ENCODE results near the gene FUBP3.

FUBP3 gene, protein sequence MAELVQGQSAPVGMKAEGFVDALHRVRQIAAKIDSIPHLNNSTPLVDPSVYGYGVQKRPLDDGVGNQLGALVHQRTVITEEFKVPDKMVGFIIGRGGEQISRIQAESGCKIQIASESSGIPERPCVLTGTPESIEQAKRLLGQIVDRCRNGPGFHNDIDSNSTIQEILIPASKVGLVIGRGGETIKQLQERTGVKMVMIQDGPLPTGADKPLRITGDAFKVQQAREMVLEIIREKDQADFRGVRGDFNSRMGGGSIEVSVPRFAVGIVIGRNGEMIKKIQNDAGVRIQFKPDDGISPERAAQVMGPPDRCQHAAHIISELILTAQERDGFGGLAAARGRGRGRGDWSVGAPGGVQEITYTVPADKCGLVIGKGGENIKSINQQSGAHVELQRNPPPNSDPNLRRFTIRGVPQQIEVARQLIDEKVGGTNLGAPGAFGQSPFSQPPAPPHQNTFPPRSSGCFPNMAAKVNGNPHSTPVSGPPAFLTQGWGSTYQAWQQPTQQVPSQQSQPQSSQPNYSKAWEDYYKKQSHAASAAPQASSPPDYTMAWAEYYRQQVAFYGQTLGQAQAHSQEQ

DNA sequence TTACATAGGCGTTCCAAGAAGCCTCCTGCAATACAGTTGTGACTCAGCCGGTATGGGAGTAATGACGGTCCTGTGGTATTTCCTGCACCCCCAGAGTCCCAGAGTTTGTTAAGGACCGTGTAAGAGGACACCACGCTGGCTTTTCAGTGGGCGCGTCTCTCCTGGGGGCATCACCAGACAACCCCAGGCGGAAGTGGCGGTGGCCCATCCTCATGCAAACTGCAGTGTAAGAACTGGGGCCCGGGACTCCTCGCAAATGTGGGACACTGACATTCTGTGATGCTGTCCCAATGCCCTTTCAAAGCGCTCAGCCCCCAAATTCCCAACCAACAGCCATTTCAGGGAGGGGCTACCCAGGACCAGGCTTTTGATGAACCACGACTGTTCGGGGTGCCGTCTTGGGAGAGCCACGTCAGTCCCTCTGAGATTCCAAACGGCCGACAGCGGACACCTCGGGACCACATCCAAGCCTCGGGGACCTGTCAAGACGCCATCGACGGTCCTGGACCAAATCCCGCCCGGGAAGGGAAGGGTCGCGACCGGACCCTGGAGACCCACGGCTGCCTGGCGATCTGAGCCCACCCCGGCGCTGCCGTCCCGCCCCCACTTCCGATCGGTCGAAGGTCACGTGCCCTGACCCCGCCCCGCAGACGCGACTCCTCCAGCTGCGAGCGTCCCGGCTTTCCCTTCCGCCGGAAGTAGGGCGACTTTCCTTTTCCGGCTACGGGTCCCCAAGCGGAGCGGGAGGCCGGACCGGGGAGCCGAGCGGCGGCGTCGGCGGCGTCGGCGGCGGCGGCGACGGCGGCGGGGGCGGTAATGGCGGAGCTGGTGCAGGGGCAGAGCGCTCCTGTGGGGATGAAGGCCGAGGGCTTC is at the start of gene FUBP3:
Gene FUBP3, plus strand, starts transcription at position 713 of the 873 bp plus-strand sequence. Its CDS starts 104 bp downstream, at position 817.
- peak; percentile 87 for DNase-seq

DNA sequence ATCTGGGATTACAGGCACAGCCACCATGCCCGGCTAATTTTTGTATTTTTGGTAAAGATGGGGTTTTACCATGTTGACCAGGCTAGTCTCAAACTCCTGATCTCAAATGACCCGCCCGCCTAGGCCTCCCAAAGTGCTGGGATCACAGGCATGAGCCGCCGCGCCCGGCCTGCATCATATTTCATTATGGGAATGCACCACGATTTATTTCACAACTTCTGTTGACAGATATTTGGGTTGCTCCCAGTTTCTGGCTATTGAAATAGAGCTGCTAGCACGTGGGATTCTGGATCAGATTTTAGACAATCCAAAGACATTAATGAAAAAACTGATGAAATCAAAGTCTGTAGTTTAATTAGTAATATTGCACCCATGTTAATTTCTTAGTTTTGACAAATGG is 48.4 kb upstream of the FUBP3 start:
- no peak for DNase-seq

- no peak for DNase-seq
These were observed 47.7 kb upstream of the FUBP3 start for GRCh38 chr9:130531670-130532069.

DNA sequence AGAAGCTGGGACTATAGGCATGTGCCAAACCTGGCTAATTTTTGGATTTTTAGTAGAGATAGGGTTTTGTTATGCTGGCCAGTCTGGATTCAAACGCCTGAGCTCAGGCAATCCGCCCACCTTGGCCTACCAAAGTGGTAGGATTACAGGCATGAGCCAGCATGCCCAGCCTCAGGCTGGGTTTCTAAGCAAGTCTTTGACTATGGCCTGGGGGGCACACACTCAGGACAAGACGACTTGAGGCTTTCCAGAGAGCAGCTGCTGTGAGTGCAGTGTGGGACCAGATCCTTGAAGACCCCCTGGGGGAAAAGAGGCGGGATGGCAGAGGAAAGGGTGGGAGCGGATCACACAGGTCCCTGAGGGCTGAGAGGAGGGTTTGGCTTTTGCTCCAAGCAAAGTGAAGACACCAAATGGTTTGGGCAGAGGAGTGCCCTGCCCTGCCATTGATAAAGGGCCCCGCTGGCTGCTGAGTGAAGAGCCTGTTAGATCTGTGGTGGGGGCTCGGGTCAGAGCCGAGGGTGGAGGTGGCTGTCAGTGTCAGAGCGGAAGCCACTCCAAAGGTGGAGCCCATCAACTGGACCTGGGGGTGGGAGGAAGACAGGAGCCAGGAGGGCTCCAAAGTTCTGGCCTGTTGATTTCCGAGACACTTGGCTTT is 46.8 kb upstream of the FUBP3 start:
- DNase-seq = no peak

DNA sequence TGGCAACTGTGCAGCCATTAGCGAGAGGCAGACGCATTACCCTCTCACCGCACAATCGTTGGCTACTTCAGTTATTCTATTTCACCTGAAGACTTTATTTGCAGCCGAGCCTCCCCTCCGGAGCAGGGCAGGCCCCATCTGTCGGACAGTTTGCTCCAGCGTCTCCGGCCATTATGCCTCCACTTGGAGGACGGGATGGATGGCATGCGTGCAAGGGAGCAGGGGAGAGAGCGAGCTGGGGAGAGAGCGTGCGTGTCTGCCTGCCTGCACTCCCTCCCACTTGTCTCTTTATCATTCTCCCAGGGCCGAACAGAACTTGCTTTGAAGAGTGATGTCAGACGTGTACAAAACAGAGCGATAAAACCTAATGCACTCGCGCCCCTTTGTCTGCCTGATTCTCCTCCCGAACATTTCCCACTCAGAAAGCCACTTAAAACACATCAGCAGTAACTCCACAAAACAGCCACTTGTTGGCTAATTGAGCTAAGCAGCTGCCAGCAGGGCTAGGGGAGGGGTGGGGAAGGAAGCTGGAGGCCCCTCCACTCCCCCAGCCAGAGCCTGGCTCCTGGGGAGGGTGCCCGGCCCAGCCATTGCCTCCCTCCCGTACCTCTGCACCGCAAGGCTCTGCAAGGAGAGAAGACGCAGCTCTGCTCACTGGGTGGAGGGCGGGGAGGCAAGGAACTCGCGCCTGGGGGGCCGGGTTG is 43.4 kb upstream of the FUBP3 start:
- DNase-seq = no peak

DNA sequence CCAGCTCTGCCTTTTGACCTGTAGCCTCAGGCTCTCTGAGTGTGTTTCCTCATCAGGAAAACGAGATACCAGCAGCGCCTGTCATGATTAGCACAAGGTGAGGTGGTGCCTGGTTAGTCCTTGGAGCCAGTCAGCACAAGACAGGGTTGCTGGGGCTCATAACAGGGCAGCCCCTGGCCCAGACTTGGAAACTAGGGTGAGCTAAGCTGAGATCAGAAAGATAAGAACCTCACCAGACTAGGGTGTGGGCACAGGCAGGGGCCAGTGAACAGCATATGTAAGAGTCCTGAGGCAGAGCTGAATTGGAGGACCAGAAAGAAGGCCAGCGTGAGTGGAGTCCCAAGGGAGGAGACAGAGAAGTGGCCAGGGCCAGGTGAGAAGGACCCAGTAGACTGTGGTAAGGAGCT is 42.7 kb upstream of the FUBP3 start:
- no peak for DNase-seq

DNA sequence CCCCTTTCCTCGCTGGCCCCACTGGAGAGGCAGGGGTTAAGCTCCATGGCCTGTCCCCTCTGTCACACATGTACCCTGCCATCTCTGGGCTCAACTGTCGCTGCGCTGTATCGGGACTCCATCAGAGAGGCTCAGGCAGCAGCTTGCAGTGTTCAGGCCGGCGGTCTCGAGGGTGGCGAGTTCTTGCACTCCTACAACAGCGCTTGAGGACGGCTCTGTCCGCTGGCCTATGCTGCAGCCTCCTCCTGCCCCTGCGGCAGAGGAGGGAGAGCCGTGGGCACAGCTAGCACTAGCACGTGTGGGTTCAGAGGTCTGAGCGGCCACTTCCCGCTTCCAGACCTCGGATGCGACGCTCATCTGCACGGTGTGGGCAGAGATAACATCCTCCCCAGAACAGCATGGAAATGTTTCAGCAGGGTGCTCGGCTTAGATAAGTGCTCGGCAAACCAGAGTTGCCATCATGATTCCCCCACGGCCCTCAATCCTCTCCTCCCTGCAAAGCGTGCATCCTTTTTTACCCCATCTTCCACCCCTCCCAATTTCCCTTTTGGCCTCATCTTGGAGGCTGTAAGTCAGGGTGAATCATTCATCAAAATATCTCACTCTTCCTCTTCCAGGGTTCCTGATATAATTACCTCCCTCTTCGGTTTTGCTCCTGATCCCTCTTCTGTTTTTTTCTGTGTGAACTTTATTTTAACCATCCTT is 41.9 kb upstream of the FUBP3 start:
- no peak for DNase-seq

GRCh38 chr9:130539420-130540223 is 39.8 kb upstream of the FUBP3 start:
- DNase-seq = no peak

GRCh38 chr9:130541533-130541932 is 37.8 kb upstream of the FUBP3 start:
- no peak for DNase-seq

DNA sequence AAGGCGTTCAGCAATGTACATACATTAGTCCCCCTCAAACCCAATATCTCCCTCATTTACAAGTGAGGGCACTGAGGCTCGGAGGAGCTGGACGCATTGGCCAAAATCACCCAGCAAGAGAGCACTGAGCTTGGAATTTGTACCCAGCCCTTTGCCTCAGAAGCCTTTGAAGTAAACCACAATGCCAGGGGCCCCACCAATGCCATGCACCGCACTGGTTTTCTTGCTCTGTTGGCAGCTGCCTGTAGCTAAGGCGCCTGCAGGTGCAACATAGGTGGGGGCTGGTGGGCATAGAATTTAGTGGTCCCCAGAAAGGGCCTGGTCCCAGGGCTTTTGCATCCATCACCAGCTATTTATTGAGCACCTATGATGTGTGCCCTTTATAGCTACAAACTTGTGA is 37.3 kb upstream of the FUBP3 start:
- no peak for DNase-seq

DNA sequence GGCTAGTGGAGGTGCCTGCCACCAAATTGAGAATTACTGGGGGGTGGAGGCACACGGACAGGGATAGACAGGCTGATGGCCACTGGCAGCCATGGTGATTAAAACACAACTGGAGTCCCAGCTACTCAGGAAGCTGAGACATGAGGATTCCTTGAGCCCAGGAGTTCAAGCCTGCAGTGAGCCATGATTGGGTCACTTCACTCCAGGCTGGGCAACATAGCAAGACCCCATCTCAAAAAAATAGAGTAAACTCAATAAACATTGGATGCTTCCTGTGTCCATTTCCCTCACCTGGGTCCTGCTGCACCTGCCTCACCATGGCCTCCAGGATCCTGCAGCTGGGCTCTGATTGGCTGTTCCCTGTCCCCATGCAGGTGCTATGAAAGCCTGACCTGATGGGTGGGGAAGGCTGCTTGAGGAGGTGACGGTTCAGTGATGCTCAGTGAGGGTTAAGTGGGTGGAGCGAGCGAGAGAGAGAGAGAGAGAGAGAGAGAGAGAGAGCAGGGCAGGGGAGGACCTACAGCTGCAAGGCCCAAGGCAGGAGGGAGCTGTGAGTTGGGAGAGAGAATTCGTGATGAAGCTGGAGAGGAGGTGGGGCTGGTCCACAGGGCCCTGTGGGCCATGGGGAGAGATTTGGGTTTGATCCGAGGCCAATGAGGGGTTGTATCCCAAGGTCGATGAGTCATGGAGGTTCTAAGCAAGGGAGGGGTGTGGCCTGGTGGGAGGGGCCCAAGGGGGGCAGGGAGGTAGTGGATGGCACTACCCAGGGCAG is 36.7 kb upstream of the FUBP3 start:
- DNase-seq = no peak

- no peak for DNase-seq
These were observed 36.0 kb upstream of the FUBP3 start for GRCh38 chr9:130543368-130543767.

- no peak for DNase-seq
These were observed 35.5 kb upstream of the FUBP3 start for GRCh38 chr9:130543859-130544258.

DNA sequence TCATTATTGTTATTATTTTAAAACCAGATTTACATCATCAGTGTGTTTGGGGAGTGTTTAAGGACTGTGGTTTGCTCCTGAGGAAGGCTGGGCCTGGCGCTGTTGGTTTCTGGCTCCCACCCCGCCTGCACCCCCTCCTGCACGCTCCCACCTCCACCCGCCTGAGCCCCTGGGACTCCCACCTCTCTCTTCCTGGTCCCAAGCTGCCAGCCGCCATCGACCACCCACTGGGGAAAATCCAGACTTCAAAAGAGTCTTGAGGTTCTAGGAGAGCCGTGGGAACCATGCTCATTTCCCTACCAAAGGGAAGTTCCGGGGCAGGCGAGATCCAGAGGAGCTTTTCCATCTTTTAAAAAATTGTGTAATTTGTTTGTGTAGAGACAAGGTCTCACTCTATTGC is 35.0 kb upstream of the FUBP3 start:
- DNase-seq = no peak

DNA sequence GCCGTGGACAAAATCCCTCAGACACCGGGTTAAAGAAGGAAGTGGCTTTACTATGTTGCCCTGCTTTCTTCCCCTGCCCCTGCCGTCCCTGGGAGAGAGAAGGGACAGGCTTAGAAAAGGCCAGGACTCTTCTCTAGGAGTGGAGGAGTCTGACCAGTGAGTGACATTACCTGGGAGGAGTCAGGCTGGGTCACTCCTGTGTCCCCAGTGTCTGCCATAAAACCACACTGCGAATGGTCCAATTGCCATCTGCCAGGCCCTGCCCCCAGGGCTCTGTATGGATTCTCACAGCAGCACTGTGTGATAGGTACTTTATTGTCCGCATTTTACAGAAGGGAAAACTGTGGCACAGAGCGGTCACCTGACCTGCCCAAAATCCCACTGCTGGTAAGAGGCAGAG is 31.3 kb upstream of the FUBP3 start:
- no peak for DNase-seq

DNA sequence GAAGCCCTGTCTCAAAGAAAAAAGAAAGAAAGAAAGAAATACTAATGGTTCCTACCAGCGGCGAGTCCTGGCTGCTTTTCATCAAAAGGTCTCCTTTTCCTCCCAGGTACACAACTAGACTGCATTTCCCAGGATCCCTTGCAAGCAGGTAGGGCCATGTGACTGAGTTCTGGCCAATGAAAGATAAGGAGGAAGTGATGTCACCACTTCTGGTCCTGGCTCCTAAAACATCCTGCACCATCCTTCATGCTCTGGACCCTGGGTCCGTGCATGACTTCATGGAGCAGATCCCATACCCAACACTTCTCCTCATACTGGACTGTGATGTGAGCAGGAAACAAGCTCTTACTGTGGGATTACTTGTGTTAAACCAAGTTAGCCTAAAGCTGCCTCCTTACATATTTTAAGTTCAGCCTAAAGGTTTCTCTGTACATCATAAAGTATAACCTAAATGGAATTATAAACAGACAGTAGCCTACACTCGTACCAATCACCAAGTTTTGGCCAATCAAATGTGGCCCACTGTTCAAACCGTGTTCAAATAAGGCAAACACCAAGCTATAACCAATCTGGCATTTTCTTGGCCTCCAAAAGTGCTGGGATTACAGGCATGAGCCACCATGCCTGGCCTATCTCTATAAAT is 30.2 kb upstream of the FUBP3 start:
- DNase-seq = no peak

DNA sequence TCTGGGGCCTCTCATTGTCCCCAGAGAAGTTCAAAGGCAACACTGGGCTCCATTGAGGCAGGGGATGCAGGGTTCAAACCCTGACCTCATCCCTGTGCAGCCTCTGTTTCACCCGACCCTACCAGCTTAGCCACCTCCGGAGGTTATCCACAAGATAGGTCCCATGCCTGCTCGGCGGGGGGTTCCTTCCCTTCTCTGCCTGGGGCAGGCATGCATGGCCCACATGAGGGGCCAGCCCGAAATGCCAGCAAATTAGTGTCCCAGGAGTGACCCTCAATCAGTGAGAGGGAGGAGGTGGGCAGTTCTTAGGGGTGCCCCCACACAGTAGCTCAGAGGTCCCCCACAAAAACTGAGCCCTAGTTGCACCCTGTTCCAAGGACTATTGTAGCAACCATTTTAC is 24.8 kb upstream of the FUBP3 start:
- no peak for DNase-seq

DNA sequence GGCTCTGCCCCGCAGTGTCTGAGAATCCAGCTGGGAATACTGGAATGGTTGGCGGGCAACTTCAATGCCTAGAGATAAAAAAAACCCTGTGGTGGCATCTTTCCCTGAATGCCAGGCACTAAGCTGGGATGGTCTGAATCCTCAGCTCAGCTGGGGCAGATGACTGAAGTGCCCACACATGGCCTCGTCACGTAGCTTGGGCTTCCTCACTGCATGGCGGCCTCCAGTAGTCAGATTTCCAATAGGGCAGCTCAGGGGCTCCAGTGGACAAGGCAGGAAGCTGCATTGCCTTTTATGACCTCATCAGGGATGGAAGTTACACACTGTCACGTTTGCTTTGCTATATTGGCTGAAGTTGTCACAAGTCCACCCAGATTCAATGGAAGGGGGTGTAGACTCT is 24.3 kb upstream of the FUBP3 start:
- no peak for DNase-seq

DNA sequence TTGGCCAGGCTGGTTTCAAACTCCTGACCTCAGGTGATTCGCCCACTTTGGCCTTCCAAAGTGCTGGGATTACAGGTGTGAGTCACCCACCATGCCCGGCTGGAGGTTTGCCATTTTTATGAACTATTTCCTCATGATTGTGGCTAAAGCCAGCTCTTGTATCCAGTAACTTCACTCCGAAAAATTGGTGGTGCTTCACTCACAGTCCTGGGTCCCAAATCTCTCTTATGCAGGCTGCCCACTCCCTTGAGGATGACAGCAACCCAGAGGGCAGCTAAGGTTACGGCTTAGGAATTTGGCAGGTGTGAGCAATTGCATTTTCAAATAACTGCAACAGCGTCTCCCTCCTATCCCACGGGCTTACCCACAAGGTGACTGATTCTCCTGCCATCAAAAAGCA is 23.4 kb upstream of the FUBP3 start:
- DNase-seq = no peak

Measured in activated CD4-positive, alpha-beta T cell treated with anti-CD3 and anti-CD28 coated beads for 4 hours (primary cell).